Measurements from ENCODE around the gene SCN11A.

DNA sequence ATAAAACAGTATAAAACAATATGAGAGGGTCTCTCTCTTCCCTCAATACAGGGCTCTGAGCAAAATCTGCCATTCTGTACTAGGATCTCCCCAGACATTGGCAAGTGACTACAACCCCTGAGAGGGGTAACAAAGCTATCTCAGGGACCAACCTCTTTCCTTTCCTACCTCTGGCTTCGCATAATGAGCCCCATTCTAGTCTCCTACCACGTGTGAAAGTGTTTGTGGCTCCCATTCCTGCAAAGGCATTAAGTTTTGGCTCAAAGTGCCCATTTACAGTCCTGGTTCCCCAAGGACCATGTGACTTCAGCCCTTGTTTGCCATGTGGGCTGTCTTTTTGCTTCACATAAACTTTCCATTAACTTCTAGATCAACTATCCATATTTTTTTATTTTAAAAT lies 46.4 kb downstream of the SCN11A start:
- TF ChIP-seq POLR2AphosphoS5 (IDR thresholded peaks at IDR 0.05) (no peak), POLR2A (IDR thresholded peaks at IDR 0.05) (no peak), EP300 (IDR thresholded peaks at IDR 0.05) (no peak)
- TF ChIP-seq, protein P1, sequence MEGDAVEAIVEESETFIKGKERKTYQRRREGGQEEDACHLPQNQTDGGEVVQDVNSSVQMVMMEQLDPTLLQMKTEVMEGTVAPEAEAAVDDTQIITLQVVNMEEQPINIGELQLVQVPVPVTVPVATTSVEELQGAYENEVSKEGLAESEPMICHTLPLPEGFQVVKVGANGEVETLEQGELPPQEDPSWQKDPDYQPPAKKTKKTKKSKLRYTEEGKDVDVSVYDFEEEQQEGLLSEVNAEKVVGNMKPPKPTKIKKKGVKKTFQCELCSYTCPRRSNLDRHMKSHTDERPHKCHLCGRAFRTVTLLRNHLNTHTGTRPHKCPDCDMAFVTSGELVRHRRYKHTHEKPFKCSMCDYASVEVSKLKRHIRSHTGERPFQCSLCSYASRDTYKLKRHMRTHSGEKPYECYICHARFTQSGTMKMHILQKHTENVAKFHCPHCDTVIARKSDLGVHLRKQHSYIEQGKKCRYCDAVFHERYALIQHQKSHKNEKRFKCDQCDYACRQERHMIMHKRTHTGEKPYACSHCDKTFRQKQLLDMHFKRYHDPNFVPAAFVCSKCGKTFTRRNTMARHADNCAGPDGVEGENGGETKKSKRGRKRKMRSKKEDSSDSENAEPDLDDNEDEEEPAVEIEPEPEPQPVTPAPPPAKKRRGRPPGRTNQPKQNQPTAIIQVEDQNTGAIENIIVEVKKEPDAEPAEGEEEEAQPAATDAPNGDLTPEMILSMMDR (IDR thresholded peaks at IDR 0.05), result no peak

Measured in upper lobe of left lung (tissue), 4 donors.